Measurements from ENCODE around the gene MTUS2.

Gene MTUS2

DNA sequence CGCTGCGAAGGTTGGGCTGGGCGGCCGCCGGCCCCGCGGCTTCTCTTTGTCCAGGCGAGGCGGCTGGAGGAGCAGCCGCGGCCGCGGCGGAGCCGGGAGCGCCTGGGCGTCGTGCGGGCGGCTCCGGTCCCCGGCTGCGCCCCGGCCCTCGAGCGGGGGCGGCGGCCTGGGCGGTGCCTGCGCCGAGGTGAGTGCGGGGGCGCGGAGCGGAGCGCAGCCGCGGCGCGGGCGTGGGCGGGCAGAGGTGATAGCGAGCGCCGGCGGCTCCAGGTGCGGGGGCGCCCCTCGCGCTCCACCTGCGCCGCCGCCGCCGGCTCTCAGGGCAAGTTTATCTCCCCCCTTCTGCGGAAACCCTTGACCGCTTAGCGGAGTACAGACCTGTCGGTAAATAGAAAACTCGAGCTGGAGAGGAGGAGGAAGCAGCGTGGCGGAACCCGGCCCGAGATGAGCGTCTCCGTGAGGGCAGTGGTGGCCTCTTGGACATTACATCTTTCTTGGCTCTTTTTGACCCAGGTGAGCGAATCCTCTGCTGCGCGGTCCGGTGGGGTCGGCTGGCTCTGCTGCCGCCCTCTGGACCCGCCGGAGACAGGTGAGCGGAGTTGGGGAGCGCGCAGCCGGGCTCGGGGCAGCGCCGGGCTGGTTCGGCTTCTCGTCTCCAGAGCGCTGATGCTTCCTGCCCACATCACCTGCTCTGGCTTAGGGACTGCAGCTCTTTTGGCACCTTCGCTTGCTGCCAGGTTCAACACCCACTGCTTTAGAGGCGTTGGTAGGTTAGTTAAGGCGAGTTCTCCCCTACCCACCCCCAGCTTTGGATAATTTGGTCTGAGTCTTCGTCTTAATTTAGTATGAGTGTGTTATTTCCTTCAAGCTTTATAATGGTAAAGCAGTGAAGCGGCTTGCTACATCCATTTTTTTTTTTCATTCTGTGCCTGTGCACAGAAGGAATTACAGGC, at the start of gene MTUS2:
MTUS2 (plus strand) TSS at position 241 of the 953 bp plus-strand sequence.
- H3K4me3 ChIP-seq (ENCODE audit: low read depth, low read length) = no peak within 1 kb of the TSS
- no peak for DNase-seq (ENCODE audit: low read depth)
- TF ChIP-seq, protein P1, sequence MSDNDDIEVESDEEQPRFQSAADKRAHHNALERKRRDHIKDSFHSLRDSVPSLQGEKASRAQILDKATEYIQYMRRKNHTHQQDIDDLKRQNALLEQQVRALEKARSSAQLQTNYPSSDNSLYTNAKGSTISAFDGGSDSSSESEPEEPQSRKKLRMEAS (IDR thresholded peaks at IDR 0.05; ENCODE audit: low read depth, low read length) = no peak

DNA sequence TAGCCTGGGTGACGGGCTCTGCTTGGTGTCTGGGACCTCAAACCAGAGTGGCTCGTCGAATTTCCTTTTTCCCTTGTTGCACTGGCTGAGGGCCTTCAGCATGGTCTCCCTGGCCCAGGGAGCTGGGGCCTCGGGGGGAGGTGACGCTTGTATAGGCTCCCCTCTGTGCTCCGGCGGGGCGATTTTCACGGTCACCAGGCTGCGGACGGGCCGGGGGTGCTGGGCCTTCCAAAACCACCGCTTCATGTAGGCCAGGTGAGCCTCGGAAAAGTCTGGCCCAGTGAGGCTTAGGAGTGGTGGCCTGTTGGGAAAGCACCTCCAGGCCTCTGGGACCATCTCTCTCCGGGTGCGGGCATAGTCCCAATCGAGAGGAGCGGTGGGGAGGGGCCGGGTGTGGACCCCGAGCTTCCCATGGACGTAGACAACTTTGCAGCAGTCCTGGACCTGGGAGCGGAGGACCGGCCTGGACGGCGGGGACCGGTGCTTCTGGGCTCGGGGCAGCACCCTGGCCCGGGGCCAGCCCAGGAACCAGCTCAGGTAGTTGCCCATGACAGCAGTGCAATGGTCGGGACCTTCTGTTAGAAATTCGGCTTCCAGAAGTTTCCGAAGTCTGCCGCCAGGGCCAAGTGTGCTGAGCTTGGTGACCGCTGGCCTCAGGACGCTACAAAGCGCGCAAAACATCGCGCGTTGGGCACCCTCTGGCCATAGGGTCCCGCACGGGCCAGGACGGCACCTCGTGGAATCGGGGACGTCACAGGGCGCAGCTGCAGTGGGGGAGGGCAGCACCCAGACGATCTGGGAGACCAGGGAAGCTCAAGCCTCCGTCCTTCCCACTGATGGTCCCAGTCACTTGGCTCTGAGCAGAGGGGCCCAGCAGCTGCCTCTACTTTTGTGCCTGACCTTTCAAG, 41.6 kb upstream of the MTUS2 start:
- no peak overlapping the region for H3K4me3 ChIP-seq (ENCODE audit: low read depth, low read length)
- no peak for DNase-seq (ENCODE audit: low read depth)
- TF ChIP-seq, protein P1 (IDR thresholded peaks at IDR 0.05; ENCODE audit: low read depth, low read length) = no peak
- TF ChIP-seq MYC (IDR thresholded peaks at IDR 0.05; ENCODE audit: low read depth, low read length) (no peak), POLR2A (IDR thresholded peaks at IDR 0.05; ENCODE audit: extremely low read depth, insufficient read length) (no peak), CTCF (IDR thresholded peaks at IDR 0.05; ENCODE audit: low read depth, low read length) (no peak)

- TF ChIP-seq POLR2A (IDR thresholded peaks at IDR 0.05; ENCODE audit: extremely low read depth, insufficient read length) (no peak), MYC (IDR thresholded peaks at IDR 0.05; ENCODE audit: low read depth, low read length) (no peak), CTCF (IDR thresholded peaks at IDR 0.05; ENCODE audit: low read depth, low read length) (no peak)
- TF ChIP-seq, protein P1 (IDR thresholded peaks at IDR 0.05; ENCODE audit: low read depth, low read length) = no peak
- DNase-seq (ENCODE audit: low read depth) = no peak
Observed at GRCh38 chr13:28792992-28793391, 27.1 kb upstream of the MTUS2 start.

GRCh38 chr13:28794396-28794795, 25.7 kb upstream of the MTUS2 start:
- H3K4me3 ChIP-seq (ENCODE audit: low read depth, low read length) = no peak overlapping the region
- DNase-seq (ENCODE audit: low read depth) = no peak
- TF ChIP-seq POLR2A (IDR thresholded peaks at IDR 0.05; ENCODE audit: extremely low read depth, insufficient read length) = no peak
- TF ChIP-seq, protein P1 (IDR thresholded peaks at IDR 0.05; ENCODE audit: low read depth, low read length) = peak; percentile 40; the same call in 1 of the 2 replicates
- peak; percentile 8; the same call in 1 of the 2 replicates for TF ChIP-seq MYC (IDR thresholded peaks at IDR 0.05; ENCODE audit: low read depth, low read length)

More at GRCh38 chr13:28792992-28793391, 27.1 kb upstream of the MTUS2 start:
- H3K4me3 ChIP-seq (ENCODE audit: low read depth, low read length) = no peak overlapping the region

GRCh38 chr13:28796938-28797257, 23.2 kb upstream of the MTUS2 start:
- no peak for DNase-seq (ENCODE audit: low read depth)
- no peak for TF ChIP-seq POLR2A (IDR thresholded peaks at IDR 0.05; ENCODE audit: extremely low read depth, insufficient read length)
- TF ChIP-seq MYC (IDR thresholded peaks at IDR 0.05; ENCODE audit: low read depth, low read length) = no peak
- TF ChIP-seq, protein P1 (IDR thresholded peaks at IDR 0.05; ENCODE audit: low read depth, low read length) = no peak
- TF ChIP-seq CTCF (IDR thresholded peaks at IDR 0.05; ENCODE audit: low read depth, low read length) = no peak
- no peak overlapping the region for H3K4me3 ChIP-seq (ENCODE audit: low read depth, low read length)

GRCh38 chr13:28805193-28805819, 14.8 kb upstream of the MTUS2 start:
- H3K4me3 ChIP-seq (ENCODE audit: low read depth, low read length) = no peak overlapping the region
- TF ChIP-seq MYC (IDR thresholded peaks at IDR 0.05; ENCODE audit: low read depth, low read length) (no peak), POLR2A (IDR thresholded peaks at IDR 0.05; ENCODE audit: extremely low read depth, insufficient read length) (no peak), CTCF (IDR thresholded peaks at IDR 0.05; ENCODE audit: low read depth, low read length) (peak; percentile 75)
- TF ChIP-seq, protein P1 (IDR thresholded peaks at IDR 0.05; ENCODE audit: low read depth, low read length) = no peak
- peak; percentile 63 for DNase-seq (ENCODE audit: low read depth)
